ENCODE measurements around the gene KIFC1.

KIFC1 gene

DNA sequence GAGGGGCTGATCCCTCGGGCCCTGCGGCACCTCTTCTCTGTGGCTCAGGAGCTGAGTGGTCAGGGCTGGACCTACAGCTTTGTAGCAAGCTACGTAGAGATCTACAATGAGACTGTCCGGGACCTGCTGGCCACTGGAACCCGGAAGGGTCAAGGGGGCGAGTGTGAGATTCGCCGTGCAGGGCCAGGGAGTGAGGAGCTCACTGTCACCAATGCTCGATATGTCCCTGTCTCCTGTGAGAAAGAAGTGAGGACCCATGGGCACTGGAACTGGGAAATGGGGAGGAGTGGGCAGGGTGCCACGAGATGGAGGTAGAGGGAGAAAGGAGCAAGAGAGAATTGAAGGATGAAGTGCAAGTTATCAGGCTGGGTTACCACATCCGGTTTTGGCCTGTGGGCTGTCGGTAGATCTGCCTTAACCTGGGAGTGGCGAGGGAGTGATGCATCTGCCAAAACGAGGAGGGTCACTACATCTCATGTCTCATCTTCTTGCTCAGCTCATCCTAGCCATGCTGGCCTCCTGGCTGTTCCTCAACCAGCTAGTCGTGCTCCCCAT, 13.8 kb downstream of the KIFC1 start:
- peak overlapping the region in 9 of 11 experiments; percentile 12 to 46 (median 27); a peak in 7 of 22 replicates for H3K9ac ChIP-seq
- H3K9me3 ChIP-seq (replicated peaks in 1 of 11) = no peaks in the 10 kb centered on the region
- no peak overlapping the region for H3K4me3 ChIP-seq
- peaks cover 0 to 84% (median 82%) of the 10 kb centered on the region in 11 experiments; a peak in 18 of 22 replicates for H3K36me3 ChIP-seq
- H3K4me1 ChIP-seq = peaks cover 23 to 40% (median 33%) of the 10 kb centered on the region in 10 experiments
- TF ChIP-seq Cebpa-rat (IDR thresholded peaks at IDR 0.05) = no peak
- H3K4me2 ChIP-seq = peak overlapping the region in 10 of 11 experiments; percentile 4 to 53 (median 21); a peak in 15 of 22 replicates
- no peaks in the 10 kb centered on the region for H3K27me3 ChIP-seq
- peaks cover 0 to 48% (median 18%) of the 10 kb centered on the region in 11 experiments; a peak in 12 of 22 replicates for H4K20me1 ChIP-seq
- H3K27ac ChIP-seq = peak overlapping the region in 4 of 11 experiments; percentile 7 to 29 (median 17); a peak in 6 of 22 replicates

DNA sequence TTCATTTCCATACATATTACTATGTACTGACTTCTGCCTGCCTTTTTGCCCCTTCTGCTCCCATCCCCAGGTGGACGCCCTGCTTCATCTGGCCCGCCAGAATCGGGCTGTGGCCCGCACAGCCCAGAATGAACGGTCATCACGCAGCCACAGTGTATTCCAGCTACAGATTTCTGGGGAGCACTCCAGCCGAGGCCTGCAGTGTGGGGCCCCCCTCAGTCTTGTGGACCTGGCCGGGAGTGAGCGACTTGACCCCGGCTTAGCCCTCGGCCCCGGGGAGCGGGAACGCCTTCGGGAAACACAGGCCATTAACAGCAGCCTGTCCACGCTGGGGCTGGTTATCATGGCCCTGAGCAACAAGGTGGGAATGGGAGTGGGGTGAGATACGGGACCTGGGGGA, 14.5 kb downstream of the KIFC1 start:
- Histone ChIP-seq H3K9me3 (replicated peaks in 1 of 11) (no peaks in the 10 kb centered on the region), H3K4me1 (peaks cover 23 to 40% (median 33%) of the 10 kb centered on the region in 10 experiments), H3K4me2 (peak overlapping the region in 2 of 11 experiments; percentile 47 to 49; a peak in 1 of 22 replicates), H3K36me3 (peaks cover 0 to 78% (median 76%) of the 10 kb centered on the region in 11 experiments; a peak in 18 of 22 replicates), H3K27me3 (no peaks in the 10 kb centered on the region), H3K27ac (no peak overlapping the region; a peak in 1 of 22 replicates), H3K4me3 (no peak overlapping the region), H3K9ac (peak overlapping the region in 4 of 11 experiments; percentile 18 to 41 (median 21); a peak in 2 of 22 replicates), H4K20me1 (peaks cover 0 to 48% (median 18%) of the 10 kb centered on the region in 11 experiments; a peak in 12 of 22 replicates)
- no peak for TF ChIP-seq Cebpa-rat (IDR thresholded peaks at IDR 0.05)

DNA sequence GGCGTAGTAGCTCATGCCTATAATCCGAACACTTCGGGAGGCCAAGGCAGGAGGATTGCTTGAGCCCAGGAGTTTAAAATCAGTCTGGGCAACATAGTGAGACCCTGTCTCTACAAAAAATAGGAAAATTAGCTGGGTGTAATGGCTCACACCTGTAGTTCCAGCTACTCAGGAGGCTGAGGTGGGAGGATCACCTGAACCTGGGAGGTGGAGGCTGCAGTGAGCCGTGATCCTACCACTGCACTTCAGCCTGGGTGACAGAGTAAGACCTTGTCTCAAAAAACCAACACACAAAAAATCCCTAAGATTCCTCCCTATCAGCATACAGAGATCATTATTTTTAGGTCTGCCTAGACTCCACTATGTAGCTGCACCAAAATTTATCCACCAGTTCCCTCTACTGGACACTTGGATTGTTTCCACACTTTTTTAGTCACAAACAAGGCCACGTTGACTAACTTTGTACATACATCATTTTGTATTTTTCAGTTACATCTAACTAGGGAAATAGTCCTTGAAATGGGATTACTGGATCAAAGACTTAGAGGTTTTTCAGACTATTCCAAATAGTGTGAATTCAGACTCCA, 15.6 kb downstream of the KIFC1 start:
- no peaks in the 10 kb centered on the region for H3K27me3 ChIP-seq
- H3K27ac ChIP-seq = no peak overlapping the region
- peaks cover 34 to 51% (median 42%) of the 10 kb centered on the region in 10 experiments for H3K4me1 ChIP-seq
- H3K9ac ChIP-seq = peak overlapping the region in 4 of 11 experiments; percentile 2 to 18 (median 5); a peak in 5 of 22 replicates
- 0 out of 22 replicates have a peak overlapping the region, but pooled peaks of 1 of the 11 experiments have one; percentile 43 for H3K4me2 ChIP-seq
- H3K9me3 ChIP-seq (replicated peaks in 1 of 11) = no peaks in the 10 kb centered on the region
- no peak for TF ChIP-seq Cebpa-rat (IDR thresholded peaks at IDR 0.05)
- H4K20me1 ChIP-seq = peaks cover 0 to 45% (median 18%) of the 10 kb centered on the region in 11 experiments; a peak in 13 of 22 replicates
- peaks cover 0 to 68% (median 65%) of the 10 kb centered on the region in 11 experiments; a peak in 18 of 22 replicates for H3K36me3 ChIP-seq
- H3K4me3 ChIP-seq = no peak overlapping the region

DNA sequence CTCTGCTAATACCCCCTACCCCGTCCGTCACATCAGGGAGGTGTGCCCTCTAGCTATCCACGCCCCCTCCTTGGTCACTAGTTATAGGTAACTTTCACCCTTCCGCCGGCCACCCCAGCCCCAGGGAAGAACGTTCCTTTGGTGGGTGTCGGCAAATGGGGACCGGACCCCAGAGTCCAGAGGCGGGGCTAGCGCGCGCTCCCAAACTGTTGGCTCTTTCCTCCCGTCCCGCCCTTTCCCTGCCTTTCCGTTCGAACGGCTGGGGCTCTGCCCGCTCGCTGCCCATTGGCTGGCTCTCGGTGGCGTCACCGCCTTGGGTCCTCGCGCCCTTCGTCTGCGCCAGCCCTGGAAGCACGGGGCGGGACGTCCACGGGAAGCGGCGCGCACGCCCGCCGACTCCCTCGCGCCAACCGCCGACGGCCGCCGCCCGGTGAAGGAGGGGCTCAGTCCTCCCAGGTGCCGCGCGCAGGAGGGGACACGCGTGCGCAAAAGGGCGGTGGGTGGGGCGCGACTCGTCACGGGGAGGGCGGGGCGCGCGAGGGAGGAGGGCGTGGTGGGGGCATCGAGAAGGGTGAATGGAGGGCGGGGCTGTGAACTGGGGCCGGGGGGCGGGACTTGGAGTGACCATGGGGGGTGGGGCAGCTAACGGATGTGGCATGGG, 18.6 kb downstream of the KIFC1 start:
- Histone ChIP-seq H4K20me1 (peaks cover 5 to 43% (median 18%) of the 10 kb centered on the region in 11 experiments; a peak in 15 of 22 replicates), H3K4me3 (peak overlapping the region; percentile 73 to 86 (median 78)), H3K27me3 (no peaks in the 10 kb centered on the region), H3K36me3 (peaks cover 26 to 67% (median 61%) of the 10 kb centered on the region in 11 experiments), H3K9me3 (replicated peaks in 1 of 11) (no peaks in the 10 kb centered on the region), H3K27ac (peak overlapping the region; percentile 73 to 93 (median 84); a peak in 21 of 22 replicates), H3K9ac (peak overlapping the region; percentile 78 to 90 (median 85)), H3K4me2 (peak overlapping the region; percentile 85 to 97 (median 92)), H3K4me1 (peaks cover 55 to 62% (median 58%) of the 10 kb centered on the region in 10 experiments)
- TF ChIP-seq Cebpa-rat (IDR thresholded peaks at IDR 0.05) = no peak

DNA sequence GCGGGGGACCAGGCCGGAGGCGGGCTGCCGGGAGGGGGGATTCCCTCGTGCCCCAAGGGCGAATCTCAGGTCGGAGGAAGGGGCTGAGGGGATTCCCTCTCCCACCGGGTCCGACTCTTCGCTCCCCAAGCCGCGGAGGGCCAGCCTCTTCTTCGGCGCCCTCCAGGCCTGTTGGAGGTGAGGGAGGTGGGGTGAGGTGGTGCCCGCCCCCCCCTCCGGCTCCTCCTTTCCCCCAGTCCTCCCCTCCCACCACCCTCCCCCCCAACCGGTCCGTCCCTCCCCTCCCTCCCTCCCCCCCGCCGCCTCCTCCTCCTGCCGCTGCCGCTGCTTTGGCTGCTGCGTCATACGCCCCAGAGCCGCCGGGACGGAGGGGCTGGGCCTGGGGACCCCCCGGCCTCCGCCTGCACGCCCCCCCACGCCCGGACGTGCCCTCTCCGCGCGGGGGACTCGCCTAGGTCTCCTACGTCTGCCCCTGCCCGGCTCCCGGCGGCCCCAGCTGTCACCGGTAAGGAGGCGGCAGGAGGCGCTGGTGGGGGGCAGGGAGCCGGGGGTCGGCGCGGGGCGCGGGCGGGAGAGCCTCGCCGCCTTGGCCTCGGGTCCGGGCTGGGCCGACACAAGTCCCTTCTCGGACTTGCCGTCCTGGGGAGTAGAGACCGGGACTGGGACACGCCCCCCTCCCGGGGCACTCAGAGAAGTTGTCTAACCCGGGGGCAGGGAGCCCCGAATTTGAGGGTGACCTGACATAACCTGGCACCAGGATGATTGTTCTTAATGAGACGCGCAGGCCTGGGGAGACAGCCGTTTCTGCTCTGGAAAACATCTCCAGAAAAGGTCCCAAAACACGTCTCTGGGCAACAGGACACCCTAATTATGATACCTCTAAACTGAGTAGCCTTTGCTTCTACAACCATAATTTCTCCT, 19.3 kb downstream of the KIFC1 start, which contains the start of gene PHF1:
PHF1 (plus strand) TSS at position 304 of the 921 bp plus-strand sequence. CDS start 1,250 bp downstream, outside the sequence.
- Histone ChIP-seq H3K27me3 (no peaks in the 10 kb centered on the region), H4K20me1 (peaks cover 5 to 43% (median 18%) of the 10 kb centered on the region in 11 experiments; a peak in 13 of 22 replicates), H3K36me3 (peaks cover 34 to 67% (median 61%) of the 10 kb centered on the region in 11 experiments), H3K4me2 (peak within 1 kb of the TSS; percentile 87 to 99 (median 95)), H3K4me1 (peaks cover 56 to 62% (median 60%) of the 10 kb centered on the region in 10 experiments), H3K4me3 (peak within 1 kb of the TSS; percentile 73 to 86 (median 78)), H3K9ac (peak within 1 kb of the TSS; percentile 78 to 90 (median 85)), H3K27ac (peak within 1 kb of the TSS; percentile 73 to 93 (median 84)), H3K9me3 (replicated peaks in 1 of 11) (no peaks in the 10 kb centered on the region)
- no peak for TF ChIP-seq Cebpa-rat (IDR thresholded peaks at IDR 0.05)

DNA sequence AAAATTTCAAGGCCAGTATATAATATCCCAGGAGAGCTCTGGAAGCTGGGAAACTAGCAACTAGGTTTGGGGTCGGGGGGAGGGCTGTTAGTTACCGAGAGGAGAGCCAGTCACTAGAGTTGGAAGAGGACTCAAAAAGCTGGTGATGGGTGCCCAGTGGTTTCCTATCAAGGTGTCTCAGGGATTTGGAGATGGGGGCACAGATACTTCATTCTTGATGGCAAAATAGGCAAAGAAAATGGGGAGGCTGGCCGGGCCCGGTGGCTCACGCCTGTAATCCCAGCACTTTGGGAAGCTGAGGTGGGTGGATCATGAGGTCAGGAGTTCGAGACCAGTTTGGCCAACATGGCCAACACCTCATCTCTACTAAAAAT, 20.0 kb downstream of the KIFC1 start:
- Histone ChIP-seq H3K27ac (peak overlapping the region in 10 of 11 experiments; percentile 75 to 93 (median 84); a peak in 20 of 22 replicates), H4K20me1 (peaks cover 6 to 43% (median 20%) of the 10 kb centered on the region in 11 experiments; a peak in 13 of 22 replicates), H3K4me1 (peaks cover 62 to 67% (median 65%) of the 10 kb centered on the region in 10 experiments), H3K27me3 (no peaks in the 10 kb centered on the region), H3K9ac (peak overlapping the region; percentile 77 to 90 (median 84)), H3K4me3 (peak overlapping the region; percentile 73 to 86 (median 78)), H3K36me3 (peaks cover 39 to 67% (median 61%) of the 10 kb centered on the region in 11 experiments), H3K9me3 (replicated peaks in 1 of 11) (no peaks in the 10 kb centered on the region), H3K4me2 (peak overlapping the region; percentile 87 to 99 (median 93))
- TF ChIP-seq Cebpa-rat (IDR thresholded peaks at IDR 0.05) = no peak

DNA sequence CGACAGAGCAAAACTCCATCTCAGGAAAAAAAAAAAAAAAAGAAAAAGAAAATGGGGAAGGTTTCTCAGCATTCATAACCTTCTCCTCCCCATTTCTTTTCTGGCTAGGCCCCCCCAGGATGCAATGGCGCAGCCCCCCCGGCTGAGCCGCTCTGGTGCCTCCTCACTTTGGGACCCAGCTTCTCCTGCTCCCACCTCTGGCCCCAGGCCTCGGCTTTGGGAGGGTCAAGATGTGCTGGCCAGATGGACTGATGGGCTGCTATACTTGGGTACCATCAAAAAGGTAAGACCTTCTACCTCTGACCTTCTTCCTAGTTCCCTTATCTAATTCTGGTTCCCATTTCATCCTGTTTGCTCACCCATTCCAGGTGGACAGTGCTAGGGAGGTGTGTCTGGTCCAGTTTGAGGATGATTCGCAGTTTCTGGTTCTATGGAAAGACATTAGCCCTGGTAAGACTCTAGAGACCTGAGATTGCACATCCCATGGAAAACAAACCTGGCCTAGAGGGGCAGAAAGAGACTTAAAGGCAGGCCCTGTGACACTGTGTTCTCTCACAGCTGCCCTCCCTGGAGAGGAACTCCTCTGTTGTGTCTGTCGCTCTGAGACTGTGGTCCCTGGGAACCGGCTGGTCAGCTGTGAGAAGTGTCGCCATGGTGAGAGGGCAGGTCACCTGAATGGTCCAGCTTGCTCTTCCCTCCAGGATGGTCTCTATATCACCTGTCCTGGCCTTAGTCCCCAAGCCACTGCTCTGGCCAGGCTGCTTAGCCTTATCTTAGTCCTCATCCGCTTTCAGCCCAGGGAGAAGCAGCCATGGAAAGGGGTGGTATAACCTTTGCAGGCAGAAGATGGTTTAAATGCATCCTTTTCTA, 20.8 kb downstream of the KIFC1 start:
- Histone ChIP-seq H4K20me1 (peaks cover 6 to 51% (median 23%) of the 10 kb centered on the region in 11 experiments; a peak in 12 of 22 replicates), H3K9ac (peak overlapping the region in 10 of 11 experiments; percentile 15 to 90 (median 84); a peak in 19 of 22 replicates), H3K4me1 (peaks cover 63 to 74% (median 72%) of the 10 kb centered on the region in 10 experiments), H3K27me3 (no peaks in the 10 kb centered on the region), H3K4me3 (peak overlapping the region in 7 of 10 experiments; percentile 73 to 86 (median 78); a peak in 13 of 20 replicates), H3K27ac (peak overlapping the region in 2 of 11 experiments; percentile 6 to 81; a peak in 1 of 22 replicates), H3K4me2 (peak overlapping the region; percentile 87 to 99 (median 93)), H3K36me3 (peaks cover 42 to 62% (median 53%) of the 10 kb centered on the region in 11 experiments), H3K9me3 (replicated peaks in 1 of 11) (no peaks in the 10 kb centered on the region)
- TF ChIP-seq Cebpa-rat (IDR thresholded peaks at IDR 0.05) = no peak
